DND-41 (cell line): ENCODE data around the gene SLC22A4.

Experiments
- ATAC-seq: fragments of 200-7000 bp; cut with Tn5 transposase; 3 replicates; pipeline ENCODE4 v1.9.1; 2021; ENCODE audit warnings: low read depth; ENCODE audit not compliant: insufficient read depth
- DNase-seq: peaks from one replicate; pipeline ENCODE4 v3.0.0-alpha.2; 2020
- H2AFZ ChIP-seq: 2 replicates; pipeline ENCODE4 v1.6.0; 2012; ENCODE audit warnings: low read depth, low read length
- H3K27ac ChIP-seq: 2 replicates; pipeline ENCODE4 v1.5.1; 2012; ENCODE audit warnings: low read length, inconsistent platforms
- H3K27me3 ChIP-seq: fragments of 200-600 bp; sonication (generic); 2 replicates; pipeline ENCODE4 v1.6.0; 2012; ENCODE audit warnings: low read length, mild to moderate bottlenecking, inconsistent platforms; ENCODE audit not compliant: insufficient read depth, poor library complexity
- H3K36me3 ChIP-seq: 2 replicates; pipeline ENCODE4 v1.5.1; 2012; ENCODE audit warnings: low read length, inconsistent platforms; ENCODE audit not compliant: insufficient read depth
- H3K4me1 ChIP-seq: 2 replicates; pipeline ENCODE4 v1.5.1; 2012; ENCODE audit warnings: mild to moderate bottlenecking, low read length; ENCODE audit not compliant: insufficient read depth
- H3K4me2 ChIP-seq: 2 replicates; pipeline ENCODE4 v1.6.0; 2012; ENCODE audit warnings: mild to moderate bottlenecking, moderate library complexity, low read length, inconsistent platforms; ENCODE audit not compliant: insufficient read depth
- H3K4me3 ChIP-seq, 2 experiments: fragments of 200-600 bp in 1 of 2; shearing (Covaris generic) in 1 of 2; 2 replicates each; pipeline ENCODE4 v1.5.1; 2012 to 2016; ENCODE audit warnings: inconsistent platforms in 2 of 2, low read length in 2 of 2, mild to moderate bottlenecking in 2 of 2, low read depth in 1 of 2, moderate library complexity in 1 of 2
- H3K79me2 ChIP-seq: 2 replicates; pipeline ENCODE4 v1.6.0; 2012; ENCODE audit warnings: low read length, inconsistent platforms; ENCODE audit not compliant: insufficient read depth
- H3K9ac ChIP-seq: 2 replicates; pipeline ENCODE4 v1.6.0; 2012; ENCODE audit warnings: low read depth, mild to moderate bottlenecking, inconsistent platforms, low read length, moderate library complexity
- H3K9me3 ChIP-seq: 2 replicates; pipeline ENCODE4 v1.5.1; 2012; ENCODE audit warnings: low read length, moderate library complexity, mild to moderate bottlenecking, inconsistent platforms; ENCODE audit not compliant: insufficient read depth, severe bottlenecking
- H4K20me1 ChIP-seq: 2 replicates; pipeline ENCODE4 v1.6.0; 2012; ENCODE audit warnings: low read length; ENCODE audit not compliant: insufficient read depth
- CTCF ChIP-seq: IDR thresholded peaks from 2 replicates; pipeline ENCODE4 v1.5.1; 2012; ENCODE audit warnings: borderline replicate concordance, low read length, moderate library complexity, mild to moderate bottlenecking; ENCODE audit not compliant: poor library complexity, severe bottlenecking; ENCODE audit errors: extremely low read depth
- EZH2 ChIP-seq: IDR thresholded peaks from 3 replicates; pipeline ENCODE4 v1.6.1; 2012; ENCODE audit warnings: borderline replicate concordance, low read depth, mild to moderate bottlenecking, moderate library complexity, low read length, inconsistent platforms; ENCODE audit not compliant: severe bottlenecking

The SLC22A4 gene

GRCh38 chr5:132383984-132384383 lies 89.8 kb downstream of the SLC22A4 start:
- no peak for TF ChIP-seq CTCF
- no peak for TF ChIP-seq EZH2
- Histone ChIP-seq H3K9ac (no peak overlapping the region), H4K20me1 (no peaks in the 10 kb centered on the region), H3K27me3 (no peaks in the 10 kb centered on the region), H3K4me2 (no peak overlapping the region), H3K4me3 (no peak overlapping the region), H3K27ac (no peak overlapping the region), H3K4me1 (peaks cover 26% of the 10 kb centered on the region), H2AFZ (no peak overlapping the region), H3K36me3 (no peaks in the 10 kb centered on the region), H3K9me3 (no peaks in the 10 kb centered on the region), H3K79me2 (no peaks in the 10 kb centered on the region)
- no peak for DNase-seq
- no peak for ATAC-seq

GRCh38 chr5:132384506-132385050 lies 90.4 kb downstream of the SLC22A4 start:
- no peak for ATAC-seq
- no peaks in the 10 kb centered on the region for H3K79me2 ChIP-seq
- no peak overlapping the region for H3K9ac ChIP-seq
- no peak overlapping the region for H3K27ac ChIP-seq
- no peak overlapping the region for H2AFZ ChIP-seq
- H3K4me3 ChIP-seq: no peak overlapping the region
- H3K4me2 ChIP-seq: no peak overlapping the region
- H3K4me1 ChIP-seq: peaks cover 26% of the 10 kb centered on the region
- TF ChIP-seq EZH2 (no peak), CTCF (no peak)
- no peaks in the 10 kb centered on the region for H3K36me3 ChIP-seq
- no peaks in the 10 kb centered on the region for H3K27me3 ChIP-seq
- no peaks in the 10 kb centered on the region for H4K20me1 ChIP-seq
- no peaks in the 10 kb centered on the region for H3K9me3 ChIP-seq
- DNase-seq: no peak

- no peak overlapping the region for H3K4me2 ChIP-seq
- H3K27ac ChIP-seq: peak overlapping the region; percentile 66
- ATAC-seq: peak; percentile 62
- H3K4me1 ChIP-seq: peaks cover 29% of the 10 kb centered on the region
- no peaks in the 10 kb centered on the region for H4K20me1 ChIP-seq
- TF ChIP-seq EZH2: no peak
- TF ChIP-seq CTCF: peak; percentile 88
- no peaks in the 10 kb centered on the region for H3K27me3 ChIP-seq
- H3K4me3 ChIP-seq: no peak overlapping the region
- H3K9ac ChIP-seq: peak overlapping the region; percentile 30
- H2AFZ ChIP-seq: peak overlapping the region; percentile 70
- H3K36me3 ChIP-seq: no peaks in the 10 kb centered on the region
- H3K79me2 ChIP-seq: no peaks in the 10 kb centered on the region
- no peaks in the 10 kb centered on the region for H3K9me3 ChIP-seq
- DNase-seq: peak; percentile 73
Measured at GRCh38 chr5:132385326-132386105, 91.3 kb downstream of the SLC22A4 start.
